Measurements from ENCODE around the gene KLHL29. TPM values are rescaled to one million over a fixed set of nuclear protein-coding genes. Genes with fewer than 3 reads are reported as not detected.

Gene KLHL29
- total and polyA plus RNA-seq, 2 of the 13 experiments (the other 11 are each of a cell fraction or from before 2014, with no cell fraction given) = 0.01 TPM; not detected in 1

GRCh38 chr2:23493846-23494245 is 108.9 kb downstream of the KLHL29 start:
- POLR2A ChIA-PET = no interaction called here
- intact Hi-C loops (cut with micrococcal nuclease; ENCODE audit: unreplicated experiment) = no loop called here
- no peaks in the 10 kb centered on the region for H4K20me1 ChIP-seq (ENCODE audit: insufficient read depth, low read length)
- FAIRE-seq (no peak), ATAC-seq (no peak), DNase-seq (ENCODE audit: low spot score) (no peak)
- no peaks in the 10 kb centered on the region for H3K9me3 ChIP-seq (ENCODE audit: low read length)
- CTCF ChIA-PET (ENCODE audit: low intra/inter-chr PET ratio, low total read pairs) = no interaction called here
- H3K4me2 ChIP-seq (ENCODE audit: low read depth, low read length) = no peak overlapping the region
- H3K9ac ChIP-seq (ENCODE audit: insufficient read depth, low read depth, low read length) = no peak overlapping the region
- no peaks in the 10 kb centered on the region for H3K4me1 ChIP-seq (ENCODE audit: insufficient read depth, low read length)
- H3K27me3 ChIP-seq (ENCODE audit: control insufficient read depth in 1 of 2, insufficient read depth in 2 of 2, low read length in 2 of 2) = peaks cover 8 to 18% of the 10 kb centered on the region in 2 experiments; a peak in 4 of 5 replicates
- no peak overlapping the region for H3K4me3 ChIP-seq (replicated peaks in 1 of 3; ENCODE audit: insufficient read depth in 1 of 3, low read depth in 2 of 3, low read length in 3 of 3)
- no peaks in the 10 kb centered on the region for H3K36me3 ChIP-seq (replicated peaks in 1 of 2; ENCODE audit: control insufficient read depth in 1 of 2, insufficient read depth in 2 of 2, low read length in 2 of 2)
- BruUV-seq (replicated peaks) = no TSS peak
- in situ Hi-C loops (cut with HindIII; ENCODE audit: extremely low pct_ligation_motif_present, low pct_unique_long_range_greater_than_20kb) = no loop called here
- no peak overlapping the region for H3K27ac ChIP-seq (ENCODE audit: extremely low read length, insufficient read depth, low read length)
- WGBS (ENCODE audit: low lambda C conversion rate) = 24% methylated on average over 4 of the region's 4 CpGs
- H3K79me2 ChIP-seq (ENCODE audit: insufficient read depth, low read length) = no peaks in the 10 kb centered on the region
- TF ChIP-seq ZNF83 (CRISPR knock-in tag; IDR thresholded peaks at IDR 0.05; ENCODE audit: borderline replicate concordance) = no peak
- TF ChIP-seq TBX3 (IDR thresholded peaks at IDR 0.05; ENCODE audit: borderline replicate concordance) = no peak
- TF ChIP-seq, protein P1, sequence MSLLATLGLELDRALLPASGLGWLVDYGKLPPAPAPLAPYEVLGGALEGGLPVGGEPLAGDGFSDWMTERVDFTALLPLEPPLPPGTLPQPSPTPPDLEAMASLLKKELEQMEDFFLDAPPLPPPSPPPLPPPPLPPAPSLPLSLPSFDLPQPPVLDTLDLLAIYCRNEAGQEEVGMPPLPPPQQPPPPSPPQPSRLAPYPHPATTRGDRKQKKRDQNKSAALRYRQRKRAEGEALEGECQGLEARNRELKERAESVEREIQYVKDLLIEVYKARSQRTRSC (CRISPR knock-in tag; IDR thresholded peaks at IDR 0.05; ENCODE audit: low read depth) = no peak
- H2AFZ ChIP-seq (ENCODE audit: low read length) = no peak overlapping the region

DNA sequence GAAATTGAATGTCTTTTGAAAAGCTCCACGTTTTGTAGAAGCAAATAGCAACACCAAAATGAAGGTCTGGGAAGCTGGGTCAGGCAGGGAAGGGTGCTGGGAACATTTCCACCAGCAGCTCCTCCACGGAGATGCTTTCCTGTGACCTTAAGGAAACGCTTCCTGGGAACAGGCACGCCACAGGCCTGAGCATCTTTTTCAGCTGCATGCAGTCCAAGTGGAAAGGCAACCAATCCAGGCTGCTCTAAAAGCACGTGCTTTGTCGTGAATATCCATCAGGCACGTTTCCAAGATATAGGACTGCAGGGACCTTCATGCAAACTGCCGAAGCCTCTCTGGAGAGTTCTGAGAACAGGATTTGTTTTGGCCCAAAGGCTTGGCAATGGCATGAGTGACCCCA is 109.3 kb downstream of the KLHL29 start:
- in situ Hi-C loops (cut with HindIII; ENCODE audit: extremely low pct_ligation_motif_present, low pct_unique_long_range_greater_than_20kb) = no loop called here
- ATAC-seq (no peak), FAIRE-seq (no peak), DNase-seq (ENCODE audit: low spot score) (no peak)
- Histone ChIP-seq H3K4me3 (replicated peaks in 1 of 3; ENCODE audit: insufficient read depth in 1 of 3, low read depth in 2 of 3, low read length in 3 of 3) (no peak overlapping the region), H2AFZ (ENCODE audit: low read length) (no peak overlapping the region), H3K27me3 (ENCODE audit: control insufficient read depth in 1 of 2, insufficient read depth in 2 of 2, low read length in 2 of 2) (peaks cover 8 to 22% of the 10 kb centered on the region in 2 experiments; a peak in 4 of 5 replicates), H3K36me3 (replicated peaks in 1 of 2; ENCODE audit: control insufficient read depth in 1 of 2, insufficient read depth in 2 of 2, low read length in 2 of 2) (no peaks in the 10 kb centered on the region), H3K4me1 (ENCODE audit: insufficient read depth, low read length) (no peaks in the 10 kb centered on the region), H3K9me3 (ENCODE audit: low read length) (no peaks in the 10 kb centered on the region), H3K9ac (ENCODE audit: insufficient read depth, low read depth, low read length) (no peak overlapping the region), H3K79me2 (ENCODE audit: insufficient read depth, low read length) (no peaks in the 10 kb centered on the region), H3K27ac (ENCODE audit: extremely low read length, insufficient read depth, low read length) (no peak overlapping the region), H3K4me2 (ENCODE audit: low read depth, low read length) (no peak overlapping the region), H4K20me1 (ENCODE audit: insufficient read depth, low read length) (no peaks in the 10 kb centered on the region)
- WGBS (ENCODE audit: low lambda C conversion rate) = 23% methylated on average over 8 of the region's 8 CpGs
- POLR2A ChIA-PET = no interaction called here
- BruUV-seq (replicated peaks) = no TSS peak
- intact Hi-C loops (cut with micrococcal nuclease; ENCODE audit: unreplicated experiment) = no loop called here
- CTCF ChIA-PET (ENCODE audit: low intra/inter-chr PET ratio, low total read pairs) = no interaction called here
- no peak for TF ChIP-seq ZXDC (CRISPR knock-in tag; IDR thresholded peaks at IDR 0.05)
- TF ChIP-seq FOXK2 (IDR thresholded peaks at IDR 0.05) = no peak
- TF ChIP-seq ZNF543 (CRISPR knock-in tag; IDR thresholded peaks at IDR 0.05) = no peak
- no peak for TF ChIP-seq MAF1 (CRISPR knock-in tag; IDR thresholded peaks at IDR 0.05; ENCODE audit: borderline replicate concordance)
- no peak for TF ChIP-seq NR2C2 (CRISPR knock-in tag; IDR thresholded peaks at IDR 0.05; ENCODE audit: borderline replicate concordance)
- TF ChIP-seq ARID4A (CRISPR knock-in tag; IDR thresholded peaks at IDR 0.05; ENCODE audit: borderline replicate concordance) = no peak

All from HepG2 (cell line).